ENCODE measurements around the gene DLGAP4.
A peak's percentile ranks its signal among the peaks of the same experiment; 100 is the strongest.

The DLGAP4 gene

GRCh38 chr20:36411861-36412454 lies 105.8 kb downstream of the DLGAP4 start:
- DNase-seq (ENCODE audit: low spot score), result no peak

- no peak for DNase-seq (ENCODE audit: low spot score)
Measured at GRCh38 chr20:36415475-36416002, 109.4 kb downstream of the DLGAP4 start.

- no peak for DNase-seq (ENCODE audit: low spot score)
Measured at GRCh38 chr20:36418711-36419110, 112.6 kb downstream of the DLGAP4 start.

- DNase-seq (ENCODE audit: low spot score), result no peak
Measured at GRCh38 chr20:36421641-36422040, 115.5 kb downstream of the DLGAP4 start.

- no peak for DNase-seq (ENCODE audit: low spot score)
Measured at GRCh38 chr20:36424314-36424713, 118.2 kb downstream of the DLGAP4 start.

GRCh38 chr20:36425166-36425565 lies 119.0 kb downstream of the DLGAP4 start:
- DNase-seq (ENCODE audit: low spot score), result no peak

- no peak for DNase-seq (ENCODE audit: low spot score)
Measured at GRCh38 chr20:36431604-36432003, 125.5 kb downstream of the DLGAP4 start.

GRCh38 chr20:36432096-36432495 lies 126.0 kb downstream of the DLGAP4 start:
- DNase-seq (ENCODE audit: low spot score), result no peak

- no peak for DNase-seq (ENCODE audit: low spot score)
Measured at GRCh38 chr20:36434383-36434782, 128.2 kb downstream of the DLGAP4 start.

GRCh38 chr20:36435124-36435523 lies 129.0 kb downstream of the DLGAP4 start:
- no peak for DNase-seq (ENCODE audit: low spot score)

GRCh38 chr20:36435592-36436541 lies 129.7 kb downstream of the DLGAP4 start:
- peak; percentile 75 for DNase-seq (ENCODE audit: low spot score)

GRCh38 chr20:36439040-36439730 lies 133.0 kb downstream of the DLGAP4 start:
- peak; percentile 87 for DNase-seq (ENCODE audit: low spot score)

GRCh38 chr20:36439731-36440072 lies 133.6 kb downstream of the DLGAP4 start:
- no peak for DNase-seq (ENCODE audit: low spot score)

- no peak for DNase-seq (ENCODE audit: low spot score)
Measured at GRCh38 chr20:36440370-36441026, 134.4 kb downstream of the DLGAP4 start.

- no peak for DNase-seq (ENCODE audit: low spot score)
Measured at GRCh38 chr20:36441027-36441414, 134.9 kb downstream of the DLGAP4 start.

- DNase-seq (ENCODE audit: low spot score), result no peak
Measured at GRCh38 chr20:36441416-36441815, 135.3 kb downstream of the DLGAP4 start.

GRCh38 chr20:36445847-36446246 lies 139.7 kb downstream of the DLGAP4 start:
- no peak for DNase-seq (ENCODE audit: low spot score)

GRCh38 chr20:36446557-36446956 lies 140.4 kb downstream of the DLGAP4 start:
- DNase-seq (ENCODE audit: low spot score), result no peak

GRCh38 chr20:36447101-36447500 lies 141.0 kb downstream of the DLGAP4 start:
- DNase-seq (ENCODE audit: low spot score), result no peak

- DNase-seq (ENCODE audit: low spot score), result no peak
Measured at GRCh38 chr20:36449663-36450062, 143.5 kb downstream of the DLGAP4 start.

- DNase-seq (ENCODE audit: low spot score), result no peak
Measured at GRCh38 chr20:36454332-36454697, 148.2 kb downstream of the DLGAP4 start.
